Measurements from ENCODE around the gene TNNC2. TPM values are rescaled to one million over a fixed set of nuclear protein-coding genes. Genes with fewer than 3 reads are reported as not detected.

Gene TNNC2
- total RNA-seq, 1 experiment from 2014 or later, result 4.6 TPM

DNA sequence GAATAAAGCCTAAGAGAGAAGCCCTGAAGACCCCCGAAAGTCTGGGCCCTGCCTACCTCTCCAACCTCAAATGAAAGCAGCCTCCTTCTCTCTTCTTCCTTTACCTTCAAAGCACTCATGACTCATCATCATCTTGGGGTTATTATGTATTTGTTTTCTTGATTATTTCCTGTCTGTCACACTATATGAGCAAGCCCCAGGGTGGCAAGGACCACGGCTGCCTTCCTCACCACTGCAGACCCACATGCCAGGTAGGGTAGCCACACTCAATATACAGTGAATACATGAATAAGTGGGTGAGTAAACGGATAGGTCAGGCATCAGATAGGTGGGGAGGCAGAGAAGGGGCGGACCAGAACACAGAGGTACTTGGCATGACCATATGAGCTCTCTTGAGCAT is 44.2 kb downstream of the TNNC2 start:
- Histone ChIP-seq H2AK5ac (ENCODE audit: insufficient read length, low read length) (no peak overlapping the region), H3K23ac (ENCODE audit: insufficient read length, low read depth, low read length) (no peak overlapping the region), H3K56ac (ENCODE audit: insufficient read length, low read depth, low read length) (no peak overlapping the region), H3K9me3 (ENCODE audit: control insufficient read depth, low read depth, low read length) (no peaks in the 10 kb centered on the region), H3K9ac (ENCODE audit: extremely low read depth, insufficient read length, low read length) (no peak overlapping the region), H3K14ac (ENCODE audit: insufficient read depth, low read length) (no peak overlapping the region), H3K4me2 (ENCODE audit: insufficient read depth, insufficient read length, low read length) (no peak overlapping the region), H2BK15ac (ENCODE audit: low read depth, low read length) (no peak overlapping the region), H2BK12ac (ENCODE audit: insufficient read length, low read depth, low read length) (no peak overlapping the region), H3K27me3 (ENCODE audit: insufficient read depth, low read length) (no peaks in the 10 kb centered on the region), H3K79me1 (ENCODE audit: insufficient read depth, low read depth, low read length, poor library complexity, severe bottlenecking) (no peaks in the 10 kb centered on the region), H2BK20ac (ENCODE audit: low read depth, low read length, poor library complexity, severe bottlenecking) (no peak overlapping the region), H2AFZ (ENCODE audit: low read length) (no peak overlapping the region), H3K4me1 (ENCODE audit: insufficient read depth, low read length) (no peaks in the 10 kb centered on the region), H3T11ph (ENCODE audit: low read length) (no peak overlapping the region), H4K5ac (ENCODE audit: insufficient read length, low read depth, low read length) (no peak overlapping the region), H2BK5ac (ENCODE audit: insufficient read length, low read length) (no peak overlapping the region), H3K79me2 (ENCODE audit: insufficient read depth, low read length) (no peaks in the 10 kb centered on the region), H2BK120ac (ENCODE audit: low read depth, low read length, poor library complexity, severe bottlenecking) (no peak overlapping the region), H3K23me2 (ENCODE audit: insufficient read length, low read depth, low read length, poor library complexity, severe bottlenecking) (no peaks in the 10 kb centered on the region), H3K4ac (ENCODE audit: low read depth, low read length) (no peak overlapping the region), H4K8ac (replicated peaks; ENCODE audit: insufficient read length, low read depth, low read length) (no peak overlapping the region), H4K91ac (ENCODE audit: insufficient read length, low read depth, low read length) (no peak overlapping the region), H3K18ac (ENCODE audit: insufficient read length, low read depth, low read length) (no peak overlapping the region), H4K20me1 (ENCODE audit: control insufficient read depth, insufficient read depth, insufficient read length) (no peaks in the 10 kb centered on the region), H3K27ac (ENCODE audit: insufficient read length, low read depth, low read length) (no peak overlapping the region)
- no CpG with 5 or more reads among the region's 4 CpGs for WGBS (ENCODE audit: extremely low coverage, insufficient read length, low lambda C conversion rate)
- no peaks in the 10 kb centered on the region for H3K36me3 Mint-ChIP-seq (ENCODE audit: insufficient read depth in 1 of 3, low read depth in 3 of 3)
- peaks cover 3% of the 10 kb centered on the region for H3K27me3 Mint-ChIP-seq (ENCODE audit: low read depth)
- H3K27ac Mint-ChIP-seq, result no peak overlapping the region
- no peaks in the 10 kb centered on the region; a peak in 1 of 5 replicates for H3K9me3 Mint-ChIP-seq
- DNase-seq, result no peak
- no peaks in the 10 kb centered on the region for H3K4me1 Mint-ChIP-seq
- no peak overlapping the region for H3K4me3 Mint-ChIP-seq
- TF ChIP-seq, protein P1, sequence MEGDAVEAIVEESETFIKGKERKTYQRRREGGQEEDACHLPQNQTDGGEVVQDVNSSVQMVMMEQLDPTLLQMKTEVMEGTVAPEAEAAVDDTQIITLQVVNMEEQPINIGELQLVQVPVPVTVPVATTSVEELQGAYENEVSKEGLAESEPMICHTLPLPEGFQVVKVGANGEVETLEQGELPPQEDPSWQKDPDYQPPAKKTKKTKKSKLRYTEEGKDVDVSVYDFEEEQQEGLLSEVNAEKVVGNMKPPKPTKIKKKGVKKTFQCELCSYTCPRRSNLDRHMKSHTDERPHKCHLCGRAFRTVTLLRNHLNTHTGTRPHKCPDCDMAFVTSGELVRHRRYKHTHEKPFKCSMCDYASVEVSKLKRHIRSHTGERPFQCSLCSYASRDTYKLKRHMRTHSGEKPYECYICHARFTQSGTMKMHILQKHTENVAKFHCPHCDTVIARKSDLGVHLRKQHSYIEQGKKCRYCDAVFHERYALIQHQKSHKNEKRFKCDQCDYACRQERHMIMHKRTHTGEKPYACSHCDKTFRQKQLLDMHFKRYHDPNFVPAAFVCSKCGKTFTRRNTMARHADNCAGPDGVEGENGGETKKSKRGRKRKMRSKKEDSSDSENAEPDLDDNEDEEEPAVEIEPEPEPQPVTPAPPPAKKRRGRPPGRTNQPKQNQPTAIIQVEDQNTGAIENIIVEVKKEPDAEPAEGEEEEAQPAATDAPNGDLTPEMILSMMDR (conservative IDR thresholded peaks at IDR 0.05), result no peak

All from H9 (cell line).